ENCODE results near the gene CRKL. TPM values are rescaled to one million over a fixed set of nuclear protein-coding genes. Genes with fewer than 3 reads are reported as not detected.

The CRKL gene
- total and polyA plus RNA-seq, 2 of the 4 experiments (the other 2 are of a cell fraction): 20.6 to 35.5 TPM

DNA sequence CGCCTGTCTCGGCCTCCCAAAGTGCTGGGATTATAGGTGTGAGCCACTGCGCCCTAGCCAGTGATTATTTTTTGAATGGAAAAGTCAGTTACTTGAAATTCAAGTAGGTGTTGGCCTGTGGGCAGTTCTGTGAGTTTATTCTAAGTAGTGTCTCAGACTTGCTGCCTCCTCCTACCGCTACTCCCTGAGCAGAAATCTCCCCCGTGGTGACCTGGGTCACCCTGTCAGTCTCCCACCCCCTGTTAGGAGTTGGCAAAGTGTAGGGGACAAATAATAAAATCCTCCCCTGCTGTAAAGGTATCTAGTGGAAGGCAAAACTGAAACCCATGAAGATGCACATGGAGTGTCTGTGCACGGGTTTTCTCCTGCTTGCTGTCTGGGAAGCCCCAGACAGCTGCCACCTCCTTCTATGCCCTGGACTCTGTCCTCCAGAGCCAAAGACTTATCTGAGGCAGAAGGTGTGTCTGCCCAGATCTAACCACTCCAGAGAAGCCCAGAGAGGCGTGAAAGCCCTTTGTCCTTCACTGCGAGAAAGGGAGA lies 32.1 kb upstream of the CRKL start:
- POLR2A ChIA-PET (ENCODE audit: unreplicated experiment): no interaction called here

More for the DNA sequence above, 32.1 kb upstream of the CRKL start:
- Histone ChIP-seq H4K8ac (ENCODE audit: low read depth in 2 of 2, low read length in 2 of 2) (no peak overlapping the region), H3K27me3 (ENCODE audit: control insufficient read depth, insufficient read depth, low read length) (no peaks in the 10 kb centered on the region), H2AK5ac (ENCODE audit: low read depth, low read length) (no peak overlapping the region), H3K36me3 (ENCODE audit: control insufficient read depth, insufficient read depth, low read length) (peaks cover 38% of the 10 kb centered on the region), H3K56ac (ENCODE audit: extremely low read depth, insufficient read depth, low read length) (no peak overlapping the region), H3K4me1 (ENCODE audit: control insufficient read depth, insufficient read depth, low read length) (peaks cover 5% of the 10 kb centered on the region), H2BK120ac (ENCODE audit: low read depth, low read length) (no peak overlapping the region), H2BK15ac (ENCODE audit: low read depth, low read length) (no peak overlapping the region), H3K27ac (ENCODE audit: insufficient read depth, low read length) (no peak overlapping the region), H2BK5ac (ENCODE audit: low read depth, low read length, poor library complexity, severe bottlenecking) (no peak overlapping the region), H3K79me1 (ENCODE audit: low read depth in 1 of 2, low read length in 2 of 2) (peaks cover 0 to 3% of the 10 kb centered on the region in 2 experiments; a peak in 1 of 4 replicates), H3K9me1 (ENCODE audit: insufficient read depth, low read length) (no peaks in the 10 kb centered on the region), H2AK9ac (replicated peaks; ENCODE audit: low read depth, low read length, poor library complexity) (peak overlapping the region; percentile 74), H3K4ac (ENCODE audit: low read depth, low read length) (no peak overlapping the region), H3K4me2 (ENCODE audit: low read depth, low read length) (no peak overlapping the region), H4K20me1 (ENCODE audit: insufficient read depth, low read length) (peaks cover 8% of the 10 kb centered on the region), H3K23ac (ENCODE audit: low read depth, low read length) (no peak overlapping the region), H4K91ac (ENCODE audit: insufficient read depth, low read depth, low read length) (no peak overlapping the region), H3K9me3 (ENCODE audit: control insufficient read depth, insufficient read depth, low read length) (no peaks in the 10 kb centered on the region), H3K9ac (ENCODE audit: low read depth, low read length) (no peak overlapping the region), H2BK20ac (ENCODE audit: low read depth, low read length) (no peak overlapping the region), H3K14ac (replicated peaks; ENCODE audit: low read depth, low read length) (no peak overlapping the region), H4K5ac (ENCODE audit: low read depth, low read length) (no peak overlapping the region), H3K18ac (ENCODE audit: low read depth, low read length) (no peak overlapping the region), H2AFZ (replicated peaks; ENCODE audit: low read length, poor library complexity) (peak overlapping the region; percentile 88), H3K4me3 (ENCODE audit: insufficient read depth, low read depth, low read length) (no peak overlapping the region)
- CTCF ChIA-PET: interaction anchor here (1.0 to 2.1 kb wide), 9 partner anchors 9 to 81 kb away, joined by 3 to 14 read pairs (median 6); partner anchors contain the start of gene CRKL
- intact Hi-C loops (cut with micrococcal nuclease) (loop anchor here (1.0 to 10.0 kb wide), 4 partner anchors 32 to 98 kb away; partner anchors contain the start of genes CRKL and LZTR1), dilution Hi-C loops (cut with HindIII; ENCODE audit: low sequenced_read_pairs, unreplicated experiment) (no loop called here), in situ Hi-C loops (cut with MboI; ENCODE audit: low sequenced_read_pairs) (no loop called here)
- no TSS peak for BruUV-seq (replicated peaks)
- WGBS, 2 experiments (ENCODE audit: extremely low coverage in 2 of 2, insufficient read length in 1 of 2): 35% methylated on average over 2 of the region's 8 CpGs; no CpG with 5 or more reads in 1 of the 2 experiments
- TF ChIP-seq MAZ (IDR thresholded peaks at IDR 0.05; ENCODE audit: borderline replicate concordance, low read depth, low read length) (no peak), RFX5 (IDR thresholded peaks at IDR 0.05; ENCODE audit: low read depth, low read length) (no peak), RAD21 (IDR thresholded peaks at IDR 0.05; ENCODE audit: low read length) (no peak), POLR2A (IDR thresholded peaks at IDR 0.05; ENCODE audit: low read depth, low read length) (no peak), NFE2L2 (IDR thresholded peaks at IDR 0.05; ENCODE audit: low read depth, low read length) (no peak), CHD1 (IDR thresholded peaks at IDR 0.05; ENCODE audit: low read depth, low read length) (no peak), CEBPB (IDR thresholded peaks at IDR 0.05; ENCODE audit: low read depth, low read length) (no peak), BHLHE40 (IDR thresholded peaks at IDR 0.05; ENCODE audit: low read depth, low read length) (no peak), RCOR1 (IDR thresholded peaks at IDR 0.05; ENCODE audit: insufficient replicate concordance, low read length) (no peak)
- TF ChIP-seq, protein P1, sequence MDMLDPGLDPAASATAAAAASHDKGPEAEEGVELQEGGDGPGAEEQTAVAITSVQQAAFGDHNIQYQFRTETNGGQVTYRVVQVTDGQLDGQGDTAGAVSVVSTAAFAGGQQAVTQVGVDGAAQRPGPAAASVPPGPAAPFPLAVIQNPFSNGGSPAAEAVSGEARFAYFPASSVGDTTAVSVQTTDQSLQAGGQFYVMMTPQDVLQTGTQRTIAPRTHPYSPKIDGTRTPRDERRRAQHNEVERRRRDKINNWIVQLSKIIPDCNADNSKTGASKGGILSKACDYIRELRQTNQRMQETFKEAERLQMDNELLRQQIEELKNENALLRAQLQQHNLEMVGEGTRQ (IDR thresholded peaks at IDR 0.05; ENCODE audit: low read depth, low read length): no peak
- TF ChIP-seq, protein P2, sequence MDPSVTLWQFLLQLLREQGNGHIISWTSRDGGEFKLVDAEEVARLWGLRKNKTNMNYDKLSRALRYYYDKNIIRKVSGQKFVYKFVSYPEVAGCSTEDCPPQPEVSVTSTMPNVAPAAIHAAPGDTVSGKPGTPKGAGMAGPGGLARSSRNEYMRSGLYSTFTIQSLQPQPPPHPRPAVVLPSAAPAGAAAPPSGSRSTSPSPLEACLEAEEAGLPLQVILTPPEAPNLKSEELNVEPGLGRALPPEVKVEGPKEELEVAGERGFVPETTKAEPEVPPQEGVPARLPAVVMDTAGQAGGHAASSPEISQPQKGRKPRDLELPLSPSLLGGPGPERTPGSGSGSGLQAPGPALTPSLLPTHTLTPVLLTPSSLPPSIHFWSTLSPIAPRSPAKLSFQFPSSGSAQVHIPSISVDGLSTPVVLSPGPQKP (IDR thresholded peaks at IDR 0.05; ENCODE audit: borderline replicate concordance, low read depth, low read length): no peak
- no peak for DNase-seq
- ATAC-seq (ENCODE audit: low read depth): peak; percentile 9

Data from IMR-90 (cell line).